HEK293T (cell line): ENCODE data around the gene CCT5.

ENCODE experiments used
- CTCF ChIA-PET: fragments of 350-600 bp; formaldehyde crosslinking; extraction: SDS; loops from one replicate; lab custom pipeline; 2021; ENCODE audit warnings: antibody characterized with exemption, inconsistent platforms; lab: Yijun Ruan, JAX
- POLR2A ChIA-PET: fragments of 350-600 bp; formaldehyde crosslinking; extraction: SDS; loops from one replicate; lab custom pipeline; 2020; ENCODE audit warnings: antibody characterized with exemption, inconsistent platforms; lab: Yijun Ruan, JAX
- DNase-seq: peaks from one replicate; pipeline ENCODE4 v3.0.0; 2012; ENCODE audit warnings: mixed read lengths; ENCODE audit errors: extremely low spot score
- ARNT ChIP-seq: fragments of 450-650 bp; IDR thresholded peaks from 2 replicates; pipeline ENCODE4 v1.6.1; 2017; ENCODE audit warnings: mild to moderate bottlenecking
- BHLHE40 ChIP-seq: fragments of 450-650 bp; IDR thresholded peaks from 2 replicates; pipeline ENCODE4 v1.6.1; 2016; ENCODE audit warnings: mild to moderate bottlenecking, moderate library complexity, borderline replicate concordance
- CTBP1 ChIP-seq: fragments of 450-650 bp; IDR thresholded peaks from 2 replicates; pipeline ENCODE4 v1.6.1; 2016; ENCODE audit warnings: borderline replicate concordance
- ELF4 ChIP-seq: fragments of 450-650 bp; IDR thresholded peaks from 2 replicates; pipeline ENCODE4 v1.6.1; 2017; ENCODE audit warnings: antibody characterized with exemption
- FOXA1 ChIP-seq: fragments of 450-650 bp; IDR thresholded peaks from 2 replicates; pipeline ENCODE4 v1.6.1; 2016; ENCODE audit warnings: mild to moderate bottlenecking
- FOXK2 ChIP-seq: fragments of 450-650 bp; IDR thresholded peaks from 2 replicates; pipeline ENCODE4 v1.6.1; 2016; ENCODE audit warnings: mild to moderate bottlenecking
- FOXM1 ChIP-seq: fragments of 450-650 bp; IDR thresholded peaks from 2 replicates; pipeline ENCODE4 v1.6.1; 2017; ENCODE audit warnings: mild to moderate bottlenecking, borderline replicate concordance
- HDGF ChIP-seq: fragments of 450-650 bp; IDR thresholded peaks from 2 replicates; pipeline ENCODE4 v1.6.1; 2017; ENCODE audit warnings: antibody characterized with exemption, borderline replicate concordance
- L3MBTL2 ChIP-seq: fragments of 450-650 bp; conservative IDR thresholded peaks from 2 replicates; pipeline ENCODE4 v1.6.1; 2016; ENCODE audit warnings: mild to moderate bottlenecking
- LEF1 ChIP-seq: fragments of 450-650 bp; IDR thresholded peaks from 2 replicates; pipeline ENCODE4 v1.6.1; 2017; ENCODE audit warnings: mild to moderate bottlenecking, borderline replicate concordance
- NFRKB ChIP-seq: fragments of 450-650 bp; IDR thresholded peaks from 2 replicates; pipeline ENCODE4 v1.6.1; 2016; ENCODE audit warnings: mild to moderate bottlenecking, moderate library complexity
- PKNOX1 ChIP-seq: fragments of 450-650 bp; IDR thresholded peaks from 2 replicates; pipeline ENCODE4 v1.6.1; 2016
- SP1 ChIP-seq: fragments of 450-650 bp; IDR thresholded peaks from 2 replicates; pipeline ENCODE4 v1.6.1; 2017
- SUZ12 ChIP-seq: fragments of 450-650 bp; IDR thresholded peaks from 2 replicates; pipeline ENCODE4 v1.6.1; 2016; ENCODE audit warnings: mild to moderate bottlenecking
- TARDBP ChIP-seq: fragments of 450-650 bp; IDR thresholded peaks from 2 replicates; pipeline ENCODE4 v1.6.1; 2016
- ZNF384 ChIP-seq: fragments of 450-650 bp; IDR thresholded peaks from 2 replicates; pipeline ENCODE4 v1.6.1; 2016

The CCT5 gene

GRCh38 chr5:10214041-10214440 lies 36.0 kb upstream of the CCT5 start:
- ChIA-PET CTCF (interaction anchor here (0.7 kb wide), 1 partner anchor 1078 kb away, joined by 5 read pairs; no protein-coding TSS in a partner anchor), POLR2A (no interaction called here)
- TF ChIP-seq HDGF (no peak), ELF4 (no peak), PKNOX1 (no peak), ZNF384 (no peak), L3MBTL2 (no peak), LEF1 (no peak), FOXK2 (no peak), FOXA1 (no peak), TARDBP (no peak), BHLHE40 (no peak)
- DNase-seq = no peak

GRCh38 chr5:10215366-10215765 lies 34.7 kb upstream of the CCT5 start:
- DNase-seq = no peak
- no peak for TF ChIP-seq LEF1
- no peak for TF ChIP-seq HDGF
- no peak for TF ChIP-seq PKNOX1
- no peak for TF ChIP-seq FOXA1
- TF ChIP-seq L3MBTL2 = no peak
- TF ChIP-seq FOXK2 = no peak
- TF ChIP-seq TARDBP = no peak
- TF ChIP-seq CTBP1 = no peak
- TF ChIP-seq SP1 = no peak
- TF ChIP-seq NFRKB = no peak
- ChIA-PET CTCF (no interaction called here), POLR2A (no interaction called here)

GRCh38 chr5:10216107-10216506 lies 34.0 kb upstream of the CCT5 start:
- DNase-seq = no peak
- CTCF ChIA-PET = interaction anchor here (1.0 kb wide), 1 partner anchor 14 kb away, joined by 3 read pairs; no protein-coding TSS in a partner anchor
- POLR2A ChIA-PET = no interaction called here
- no peak for TF ChIP-seq BHLHE40
- TF ChIP-seq FOXK2 = no peak
- no peak for TF ChIP-seq SP1
- no peak for TF ChIP-seq PKNOX1
- no peak for TF ChIP-seq ZNF384

- DNase-seq = no peak
- ChIA-PET CTCF (no interaction called here), POLR2A (interaction anchor here (1.8 kb wide), 1 partner anchor 31 kb away, joined by 4 read pairs; the partner anchor contains the start of genes ATPSCKMT and CCT5)
- TF ChIP-seq PKNOX1 (no peak), FOXM1 (no peak), ZNF384 (no peak), FOXK2 (no peak), SUZ12 (no peak), BHLHE40 (no peak), HDGF (no peak), SP1 (no peak), TARDBP (no peak), NFRKB (no peak)
Measured at GRCh38 chr5:10218658-10219057, 31.4 kb upstream of the CCT5 start.

- TF ChIP-seq CTBP1 (no peak), TARDBP (no peak), FOXM1 (no peak), SP1 (no peak), BHLHE40 (no peak), FOXK2 (no peak), SUZ12 (no peak), LEF1 (no peak), PKNOX1 (no peak), L3MBTL2 (no peak)
- DNase-seq = no peak
- ChIA-PET POLR2A (interaction anchor here (1.8 kb wide), 1 partner anchor 30 kb away, joined by 4 read pairs; the partner anchor contains the start of genes ATPSCKMT and CCT5), CTCF (no interaction called here)
Measured at GRCh38 chr5:10219068-10219467, 31.0 kb upstream of the CCT5 start.

- TF ChIP-seq LEF1 (no peak), ELF4 (no peak), NFRKB (no peak), SP1 (no peak), FOXA1 (no peak), L3MBTL2 (no peak), BHLHE40 (no peak), FOXK2 (no peak), TARDBP (no peak), SUZ12 (no peak), ARNT (no peak), HDGF (no peak), CTBP1 (no peak), PKNOX1 (no peak)
- POLR2A ChIA-PET = no interaction called here
- CTCF ChIA-PET = interaction anchor here (1.0 kb wide), 1 partner anchor 18 kb away, joined by 3 read pairs; no protein-coding TSS in a partner anchor
- DNase-seq = no peak
Measured at GRCh38 chr5:10220248-10220647, 29.8 kb upstream of the CCT5 start.
